Iris pigment epithelial cell (primary cell): ENCODE data around the gene GRID1.

Experiments used
- DNase-seq: peaks from one replicate; pipeline ENCODE4 v3.0.0-alpha.2; 2011; ENCODE audit warnings: low read depth

Gene GRID1

GRCh38 chr10:85926986-85927385 is 439.6 kb downstream of the GRID1 start:
- DNase-seq, result no peak

DNA sequence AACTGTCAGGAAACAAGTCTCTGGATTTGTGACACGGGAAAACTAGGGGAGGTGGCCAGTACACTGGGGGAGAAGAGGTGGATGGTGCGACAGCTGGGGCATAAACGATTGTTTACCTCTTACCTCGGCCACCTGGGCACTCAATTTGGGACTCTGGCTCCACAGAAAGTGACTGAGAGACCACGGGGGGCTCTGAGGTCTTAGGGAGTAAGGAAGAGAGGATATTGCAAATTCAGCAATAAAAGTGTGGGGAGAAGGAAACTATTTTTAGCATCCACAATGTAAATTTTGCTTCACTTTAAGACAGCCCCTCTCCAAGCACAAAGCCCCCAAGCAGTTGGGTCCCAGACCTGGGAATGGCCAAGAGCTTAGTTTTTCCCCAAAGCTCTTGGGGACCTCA is 440.5 kb downstream of the GRID1 start:
- no peak for DNase-seq

DNA sequence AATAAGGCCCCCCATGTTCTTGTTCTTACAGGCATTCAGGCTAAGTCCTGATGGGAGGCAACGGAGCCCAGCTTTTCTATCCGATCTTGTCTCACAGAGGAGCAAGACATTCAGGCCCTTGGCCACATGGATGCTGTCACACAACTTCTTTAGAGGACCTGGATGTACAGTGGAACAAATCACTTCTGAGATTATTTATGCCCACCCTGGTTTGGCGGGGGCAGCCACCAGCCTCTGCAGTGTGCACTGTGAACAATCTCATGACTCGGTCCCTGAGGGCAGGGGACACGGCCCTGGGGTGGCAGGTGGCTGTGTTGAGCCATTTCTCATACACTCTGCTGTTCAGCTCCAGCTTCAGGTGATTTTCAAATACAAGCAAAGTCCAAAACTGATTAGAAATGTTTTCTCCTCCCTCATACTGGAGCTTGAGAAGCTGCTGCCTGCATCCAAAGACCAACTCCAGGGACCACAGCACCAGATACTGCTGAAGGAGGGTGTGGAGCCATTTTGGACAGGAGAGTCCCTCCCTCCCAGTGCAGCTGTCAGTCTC is 441.3 kb downstream of the GRID1 start:
- no peak for DNase-seq

DNA sequence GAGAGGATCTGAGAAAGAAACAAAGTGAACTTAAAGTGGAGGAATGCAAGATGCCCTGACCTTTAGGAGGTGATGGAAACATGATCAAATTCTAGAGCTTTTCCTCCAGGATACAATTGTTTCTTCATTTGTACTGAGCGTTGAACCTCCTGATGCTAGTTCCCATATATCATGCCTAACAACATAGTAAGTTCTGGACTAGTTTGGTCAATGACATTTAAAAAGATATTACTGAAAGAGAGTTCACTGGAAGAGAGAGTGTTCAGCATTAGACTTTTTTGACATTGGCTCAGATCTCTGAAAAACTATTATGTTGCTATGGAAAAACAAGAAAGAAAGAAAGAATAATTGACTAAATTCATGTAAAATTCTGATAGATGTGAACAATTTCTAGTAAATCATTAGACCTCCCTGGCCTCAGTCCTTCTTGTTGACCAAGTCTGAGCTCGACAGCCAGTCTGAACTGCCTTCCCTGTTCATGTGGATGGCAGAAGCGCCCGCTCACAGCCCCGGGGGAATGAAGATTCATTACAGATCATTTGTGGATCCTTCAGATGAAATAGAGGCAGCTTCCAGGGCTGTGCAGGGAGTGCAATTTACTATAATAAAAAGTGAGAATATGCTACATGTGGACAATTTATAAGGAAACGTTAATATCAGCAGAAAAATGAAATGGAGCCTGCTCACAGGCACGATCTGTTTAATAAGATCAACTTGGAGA is 442.1 kb downstream of the GRID1 start:
- no peak for DNase-seq

GRCh38 chr10:85922356-85923129 is 444.1 kb downstream of the GRID1 start:
- no peak for DNase-seq

- no peak for DNase-seq
Measured at GRCh38 chr10:85921789-85922188, 444.8 kb downstream of the GRID1 start.

DNA sequence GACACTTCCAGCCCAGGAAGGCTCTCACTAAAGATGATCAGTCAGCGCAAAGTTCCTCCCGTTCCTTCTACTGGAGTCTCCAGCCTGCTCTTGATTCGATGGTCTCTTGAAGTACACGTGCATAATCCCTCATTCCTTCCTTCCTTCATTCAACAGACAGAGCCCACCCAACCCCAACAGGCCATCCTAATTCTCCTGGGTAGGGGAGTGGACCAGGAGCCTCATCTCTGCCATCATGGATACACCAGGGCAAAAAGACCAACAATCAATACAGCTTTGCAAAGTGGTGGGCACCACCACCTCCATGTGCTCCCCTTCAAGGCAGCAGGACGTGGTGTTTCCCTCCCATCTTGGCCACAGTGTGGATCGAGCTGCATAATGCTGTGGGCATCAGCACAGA is 446.3 kb downstream of the GRID1 start:
- no peak for DNase-seq

- DNase-seq, result no peak
Measured at GRCh38 chr10:85919491-85920021, 447.0 kb downstream of the GRID1 start.

GRCh38 chr10:85918371-85918770 is 448.2 kb downstream of the GRID1 start:
- DNase-seq, result no peak

- DNase-seq, result no peak
Measured at GRCh38 chr10:85917601-85918000, 449.0 kb downstream of the GRID1 start.

- no peak for DNase-seq
Measured at GRCh38 chr10:85916994-85917573, 449.5 kb downstream of the GRID1 start.

DNA sequence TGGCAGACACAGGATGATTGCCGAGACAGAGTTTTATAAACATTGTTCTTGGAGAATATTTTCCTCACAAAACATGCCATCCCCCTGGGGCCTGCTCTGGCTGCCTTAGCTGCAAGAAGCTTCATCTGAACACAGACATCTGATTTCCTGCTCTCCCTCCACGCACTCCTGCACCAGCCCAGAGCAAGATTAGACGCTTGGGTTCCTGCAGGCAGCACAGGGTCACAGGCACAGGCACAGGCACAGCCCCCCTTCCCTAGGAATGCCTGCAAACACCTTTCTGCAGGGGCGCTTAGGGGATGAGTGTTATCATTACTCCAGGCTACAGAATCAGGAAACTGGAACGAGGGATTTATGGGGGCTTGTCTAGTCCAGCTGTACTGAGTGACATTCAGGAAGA is 450.3 kb downstream of the GRID1 start:
- no peak for DNase-seq

DNA sequence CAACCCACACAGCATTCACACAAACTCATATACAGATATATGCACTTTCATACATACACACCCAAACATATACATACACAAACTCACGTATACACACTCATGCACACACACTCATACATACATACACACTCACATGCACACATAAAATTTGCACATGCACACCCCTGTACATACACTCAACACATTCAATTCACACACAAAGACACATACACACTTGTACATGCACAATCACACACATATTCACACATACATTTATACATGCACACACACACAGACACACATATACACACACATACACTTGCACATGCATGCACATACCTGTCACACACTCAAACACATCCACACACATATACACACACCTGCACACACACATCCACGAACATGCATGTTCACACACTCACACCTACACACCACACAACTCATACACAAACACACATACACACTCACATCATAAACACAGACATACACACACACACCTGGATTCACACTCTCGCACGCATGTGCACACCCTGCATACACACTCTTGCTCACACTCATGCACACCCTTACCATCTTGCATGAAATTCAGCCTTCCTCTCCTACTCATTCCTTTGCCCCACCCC is 451.2 kb downstream of the GRID1 start:
- DNase-seq, result no peak

DNA sequence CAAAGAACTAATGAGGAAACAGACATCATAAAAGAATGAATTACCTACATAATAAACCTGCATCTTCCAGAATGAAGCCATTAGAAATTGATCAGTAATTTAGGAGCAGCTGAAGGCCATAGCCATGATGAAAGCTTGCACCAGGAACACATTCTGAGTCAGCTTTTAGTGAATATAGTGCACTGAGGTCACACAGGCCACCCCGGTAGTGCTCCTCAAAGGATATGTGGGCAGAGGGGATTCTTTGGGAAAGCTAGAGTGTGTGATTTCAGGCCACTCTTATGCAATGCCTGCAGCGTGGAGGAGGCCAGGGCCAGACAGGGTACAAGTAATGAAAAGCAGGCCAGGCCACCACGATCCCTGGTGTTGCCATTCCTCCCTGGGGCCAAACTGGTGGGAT is 451.9 kb downstream of the GRID1 start:
- DNase-seq, result no peak

DNA sequence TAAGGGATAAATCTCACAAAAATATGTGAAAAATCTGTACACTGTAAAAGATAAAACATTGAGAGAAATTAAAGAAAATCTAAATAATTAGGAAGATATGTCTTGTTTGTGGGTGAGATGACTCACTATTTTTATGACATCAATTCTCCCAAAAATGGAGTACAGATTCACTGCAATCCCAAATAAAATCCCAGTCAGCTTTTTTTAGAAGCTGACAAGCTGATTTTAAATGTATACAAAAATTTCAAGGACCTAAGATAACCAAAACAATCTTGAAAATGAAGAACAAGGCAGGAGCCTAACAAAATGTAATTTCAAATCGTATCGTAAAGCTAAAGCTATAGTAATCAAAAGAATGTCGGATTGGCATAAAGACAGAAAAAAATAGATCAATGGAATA is 458.1 kb downstream of the GRID1 start:
- no peak for DNase-seq

- DNase-seq, result no peak
Measured at GRCh38 chr10:85902051-85902450, 464.5 kb downstream of the GRID1 start.

GRCh38 chr10:85901599-85901998 is 465.0 kb downstream of the GRID1 start:
- no peak for DNase-seq

DNA sequence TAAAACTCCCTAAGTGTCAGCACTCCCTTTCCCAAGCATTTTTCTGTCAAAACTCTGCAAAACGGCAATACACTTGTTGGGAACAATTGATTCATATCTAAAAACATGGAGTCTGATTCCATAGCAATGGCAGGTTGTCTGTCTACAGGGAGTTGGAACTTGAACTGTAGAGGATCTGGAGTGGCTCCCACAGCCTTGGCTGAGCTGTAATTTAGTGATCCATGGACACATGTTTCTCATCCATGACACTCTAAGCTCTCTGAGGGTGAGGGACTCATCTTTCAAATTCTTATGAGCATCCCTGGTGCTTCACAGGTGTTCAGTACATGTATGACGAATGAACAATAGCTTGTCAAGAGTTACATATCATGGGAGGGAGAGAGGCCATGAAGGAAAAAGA is 466.1 kb downstream of the GRID1 start:
- DNase-seq, result no peak

- DNase-seq, result no peak
Measured at GRCh38 chr10:85900061-85900460, 466.5 kb downstream of the GRID1 start.

DNA sequence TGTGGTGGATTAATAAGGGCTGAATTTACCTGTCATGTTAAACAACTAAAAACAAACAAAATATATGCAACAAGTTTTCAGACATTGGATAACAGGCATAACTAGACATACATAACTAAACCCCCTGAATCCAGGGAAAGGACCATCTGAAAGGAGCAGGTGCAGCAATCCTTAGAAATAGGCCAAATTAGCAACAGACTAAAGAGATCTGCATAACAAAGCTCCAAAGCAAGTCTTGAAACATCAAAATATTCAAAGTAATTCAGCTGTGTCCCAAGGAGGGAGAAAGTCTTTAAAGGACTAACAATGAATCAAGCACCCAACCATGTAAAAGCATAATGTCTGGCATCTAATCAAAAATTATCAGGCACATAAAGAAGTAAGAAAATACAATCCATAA is 475.1 kb downstream of the GRID1 start:
- DNase-seq, result no peak

GRCh38 chr10:85888559-85888958 is 478.0 kb downstream of the GRID1 start:
- DNase-seq, result no peak

DNA sequence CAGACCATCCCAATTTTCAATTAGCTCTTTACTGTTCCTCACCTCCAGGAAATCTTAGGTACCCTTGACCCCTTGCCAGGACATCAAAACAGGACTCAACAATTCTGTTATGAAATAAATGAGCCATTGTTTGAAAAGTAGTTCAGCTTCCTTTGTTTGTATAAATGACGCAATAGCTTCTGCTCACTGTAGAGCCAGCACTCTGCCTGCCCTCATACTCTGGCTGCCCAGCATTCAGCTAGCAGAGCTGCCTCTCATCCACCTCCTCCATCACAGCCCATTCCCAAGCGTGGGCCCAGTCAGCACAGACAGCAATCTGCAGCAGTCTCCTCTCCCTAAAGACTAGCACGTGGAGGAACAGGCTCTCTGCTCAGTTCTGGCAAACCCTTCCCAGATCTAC is 478.6 kb downstream of the GRID1 start:
- DNase-seq, result no peak
